Gastroesophageal sphincter (tissue), 3 donors: ENCODE data around the gene FSHR.

Experiments used
- CTCF ChIP-seq, 4 experiments: fragments of 200-600 bp in 2 of 4; fragments of 450-650 bp in 2 of 4; sonication (generic) in 1 of 4; IDR thresholded peaks; one replicate each; pipeline ENCODE4 v1.5.1; 2017 to 2019; ENCODE audit warnings: antibody characterized with exemption in 4 of 4, mild to moderate bottlenecking in 2 of 4, moderate library complexity in 2 of 4
- EP300 ChIP-seq: sonication (generic); formaldehyde crosslinking; IDR thresholded peaks from one replicate; pipeline ENCODE4 v1.6.1; 2017; ENCODE audit warnings: antibody characterized with exemption, mild to moderate bottlenecking
- POLR2A ChIP-seq, 2 donors: fragments of 450-650 bp; IDR thresholded peaks; one replicate each; pipeline ENCODE4 v1.6.1; 2017; ENCODE audit warnings: antibody characterized with exemption in 2 of 2, mild to moderate bottlenecking in 2 of 2, moderate library complexity in 1 of 2
- POLR2AphosphoS5 ChIP-seq: sonication (generic); formaldehyde crosslinking; IDR thresholded peaks from one replicate; pipeline ENCODE4 v1.6.1; 2017; ENCODE audit warnings: antibody characterized with exemption

GRCh38 chr2:49111006-49111405 lies 43.3 kb downstream of the FSHR start:
- no peak for TF ChIP-seq CTCF (IDR thresholded peaks at IDR 0.05)
- no peak for TF ChIP-seq POLR2A (IDR thresholded peaks at IDR 0.05)
- TF ChIP-seq EP300 = no peak
- TF ChIP-seq POLR2AphosphoS5 = no peak
